Measurements from ENCODE around the gene IFI35.

The IFI35 gene

GRCh38 chr17:42982266-42982665 is 24.3 kb upstream of the IFI35 start:
- no peak overlapping the region for H2AFZ ChIP-seq (ENCODE audit: low read depth, low read length)
- no peak for DNase-seq
- peak overlapping the region; percentile 99 for H3K4me2 ChIP-seq (ENCODE audit: insufficient read depth, low read length)
- H3K27me3 ChIP-seq (ENCODE audit: insufficient read depth, low read length, poor library complexity): no peaks in the 10 kb centered on the region
- H3K9ac ChIP-seq (ENCODE audit: low read depth, low read length): no peak overlapping the region
- H3K4me3 ChIP-seq (ENCODE audit: low read depth in 1 of 2, low read length in 2 of 2): peak overlapping the region in 1 of 2 experiments; percentile 81; a peak in 2 of 4 replicates
- TF ChIP-seq, protein P1, sequence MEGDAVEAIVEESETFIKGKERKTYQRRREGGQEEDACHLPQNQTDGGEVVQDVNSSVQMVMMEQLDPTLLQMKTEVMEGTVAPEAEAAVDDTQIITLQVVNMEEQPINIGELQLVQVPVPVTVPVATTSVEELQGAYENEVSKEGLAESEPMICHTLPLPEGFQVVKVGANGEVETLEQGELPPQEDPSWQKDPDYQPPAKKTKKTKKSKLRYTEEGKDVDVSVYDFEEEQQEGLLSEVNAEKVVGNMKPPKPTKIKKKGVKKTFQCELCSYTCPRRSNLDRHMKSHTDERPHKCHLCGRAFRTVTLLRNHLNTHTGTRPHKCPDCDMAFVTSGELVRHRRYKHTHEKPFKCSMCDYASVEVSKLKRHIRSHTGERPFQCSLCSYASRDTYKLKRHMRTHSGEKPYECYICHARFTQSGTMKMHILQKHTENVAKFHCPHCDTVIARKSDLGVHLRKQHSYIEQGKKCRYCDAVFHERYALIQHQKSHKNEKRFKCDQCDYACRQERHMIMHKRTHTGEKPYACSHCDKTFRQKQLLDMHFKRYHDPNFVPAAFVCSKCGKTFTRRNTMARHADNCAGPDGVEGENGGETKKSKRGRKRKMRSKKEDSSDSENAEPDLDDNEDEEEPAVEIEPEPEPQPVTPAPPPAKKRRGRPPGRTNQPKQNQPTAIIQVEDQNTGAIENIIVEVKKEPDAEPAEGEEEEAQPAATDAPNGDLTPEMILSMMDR (IDR thresholded peaks at IDR 0.05; ENCODE audit: borderline replicate concordance, extremely low read depth, low read length, poor library complexity, severe bottlenecking): no peak
- no peak for TF ChIP-seq EZH2 (IDR thresholded peaks at IDR 0.05; ENCODE audit: borderline replicate concordance, low read depth, low read length, severe bottlenecking)
- peaks cover 39% of the 10 kb centered on the region for H3K79me2 ChIP-seq (ENCODE audit: insufficient read depth, low read length)
- H3K4me1 ChIP-seq (ENCODE audit: insufficient read depth, low read length): peaks cover 24% of the 10 kb centered on the region
- peaks cover 44% of the 10 kb centered on the region for H3K36me3 ChIP-seq (ENCODE audit: insufficient read depth, low read length)
- no peak for ATAC-seq (ENCODE audit: insufficient read depth, low read depth)
- H3K9me3 ChIP-seq (ENCODE audit: insufficient read depth, low read length, severe bottlenecking): peaks cover 10% of the 10 kb centered on the region
- no peak overlapping the region for H3K27ac ChIP-seq (ENCODE audit: low read length)
- peaks cover 6% of the 10 kb centered on the region for H4K20me1 ChIP-seq (ENCODE audit: insufficient read depth, low read length)

GRCh38 chr17:42985225-42985624 is 21.4 kb upstream of the IFI35 start:
- peaks cover 6% of the 10 kb centered on the region for H4K20me1 ChIP-seq (ENCODE audit: insufficient read depth, low read length)
- H2AFZ ChIP-seq (ENCODE audit: low read depth, low read length): no peak overlapping the region
- H3K4me2 ChIP-seq (ENCODE audit: insufficient read depth, low read length): no peak overlapping the region
- peaks cover 37% of the 10 kb centered on the region for H3K79me2 ChIP-seq (ENCODE audit: insufficient read depth, low read length)
- ATAC-seq (ENCODE audit: insufficient read depth, low read depth) (no peak), DNase-seq (no peak)
- H3K36me3 ChIP-seq (ENCODE audit: insufficient read depth, low read length): peaks cover 73% of the 10 kb centered on the region
- no peak overlapping the region for H3K4me3 ChIP-seq (ENCODE audit: low read depth in 1 of 2, low read length in 2 of 2)
- TF ChIP-seq, protein P1 (IDR thresholded peaks at IDR 0.05; ENCODE audit: borderline replicate concordance, extremely low read depth, low read length, poor library complexity, severe bottlenecking): no peak
- no peak for TF ChIP-seq EZH2 (IDR thresholded peaks at IDR 0.05; ENCODE audit: borderline replicate concordance, low read depth, low read length, severe bottlenecking)
- no peaks in the 10 kb centered on the region for H3K27me3 ChIP-seq (ENCODE audit: insufficient read depth, low read length, poor library complexity)
- H3K9me3 ChIP-seq (ENCODE audit: insufficient read depth, low read length, severe bottlenecking): no peaks in the 10 kb centered on the region
- peaks cover 18% of the 10 kb centered on the region for H3K4me1 ChIP-seq (ENCODE audit: insufficient read depth, low read length)
- H3K27ac ChIP-seq (ENCODE audit: low read length): no peak overlapping the region
- no peak overlapping the region for H3K9ac ChIP-seq (ENCODE audit: low read depth, low read length)

DNA sequence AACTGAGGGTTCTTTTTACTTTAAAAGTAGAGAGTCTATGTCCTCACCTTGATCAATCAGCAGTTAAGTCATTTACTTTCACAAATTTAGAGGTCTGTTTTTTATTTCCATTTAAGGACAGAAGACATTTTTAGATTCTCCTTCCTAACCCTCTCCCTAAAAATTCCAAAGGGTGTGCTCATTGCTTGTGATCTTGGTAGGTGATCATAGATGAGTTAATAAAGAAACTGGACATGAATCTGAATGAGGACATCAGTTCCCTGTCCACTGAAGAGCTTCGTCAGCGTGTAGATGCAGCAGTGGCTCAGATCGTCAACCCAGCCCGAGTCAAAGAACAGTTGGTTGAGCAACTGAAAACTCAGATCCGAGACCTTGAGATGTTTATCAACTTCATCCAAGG is 17.4 kb upstream of the IFI35 start:
- no peak for DNase-seq
- no peak overlapping the region for H3K27ac ChIP-seq (ENCODE audit: low read length)
- ATAC-seq (ENCODE audit: insufficient read depth, low read depth): no peak
- H4K20me1 ChIP-seq (ENCODE audit: insufficient read depth, low read length): no peaks in the 10 kb centered on the region; the same call in 1 of the 2 replicates
- H3K79me2 ChIP-seq (ENCODE audit: insufficient read depth, low read length): 0 out of 2 replicates have a peak, but pooled peaks cover 4% of the 10 kb centered on the region
- H3K4me1 ChIP-seq (ENCODE audit: insufficient read depth, low read length): no peaks in the 10 kb centered on the region
- TF ChIP-seq, protein P1 (IDR thresholded peaks at IDR 0.05; ENCODE audit: borderline replicate concordance, extremely low read depth, low read length, poor library complexity, severe bottlenecking): no peak
- TF ChIP-seq EZH2 (IDR thresholded peaks at IDR 0.05; ENCODE audit: borderline replicate concordance, low read depth, low read length, severe bottlenecking): no peak
- no peaks in the 10 kb centered on the region for H3K27me3 ChIP-seq (ENCODE audit: insufficient read depth, low read length, poor library complexity)
- H3K9ac ChIP-seq (ENCODE audit: low read depth, low read length): no peak overlapping the region
- no peak overlapping the region for H3K4me2 ChIP-seq (ENCODE audit: insufficient read depth, low read length)
- H2AFZ ChIP-seq (ENCODE audit: low read depth, low read length): no peak overlapping the region
- H3K36me3 ChIP-seq (ENCODE audit: insufficient read depth, low read length): peaks cover 83% of the 10 kb centered on the region
- no peaks in the 10 kb centered on the region for H3K9me3 ChIP-seq (ENCODE audit: insufficient read depth, low read length, severe bottlenecking)
- H3K4me3 ChIP-seq (ENCODE audit: low read depth in 1 of 2, low read length in 2 of 2): no peak overlapping the region

Data from DND-41 (cell line).